DND-41 (cell line): ENCODE measurements around the gene TDRD1.

Source experiments
- EZH2 ChIP-seq: IDR thresholded peaks from 3 replicates; pipeline ENCODE4 v1.6.1; 2012; ENCODE audit warnings: borderline replicate concordance, low read depth, mild to moderate bottlenecking, moderate library complexity, low read length, inconsistent platforms; ENCODE audit not compliant: severe bottlenecking
- TF ChIP-seq, protein P1 (sequence below): IDR thresholded peaks from 2 replicates; pipeline ENCODE4 v1.5.1; 2012; ENCODE audit warnings: borderline replicate concordance, low read length, moderate library complexity, mild to moderate bottlenecking; ENCODE audit not compliant: poor library complexity, severe bottlenecking; ENCODE audit errors: extremely low read depth

DNA sequence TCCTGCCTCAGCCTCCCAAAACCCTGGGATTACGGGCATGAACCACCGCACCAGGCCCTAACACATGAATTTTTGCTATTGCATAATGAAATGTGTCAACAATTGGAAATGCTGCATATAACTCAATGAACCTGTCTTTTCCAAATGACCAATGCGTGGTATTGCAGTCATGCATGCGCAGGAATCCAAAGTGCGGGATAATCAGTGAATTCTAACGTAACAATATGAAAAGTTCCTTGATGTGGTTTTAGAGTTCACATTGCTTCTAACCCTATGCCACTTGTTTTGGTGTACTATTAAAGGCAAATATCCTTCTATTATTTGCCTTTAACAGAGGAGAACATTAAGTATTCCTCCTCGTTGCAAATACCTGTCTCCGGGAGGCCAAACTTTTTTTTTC, 10.5 kb downstream of the TDRD1 start:
- TF ChIP-seq, protein P1, sequence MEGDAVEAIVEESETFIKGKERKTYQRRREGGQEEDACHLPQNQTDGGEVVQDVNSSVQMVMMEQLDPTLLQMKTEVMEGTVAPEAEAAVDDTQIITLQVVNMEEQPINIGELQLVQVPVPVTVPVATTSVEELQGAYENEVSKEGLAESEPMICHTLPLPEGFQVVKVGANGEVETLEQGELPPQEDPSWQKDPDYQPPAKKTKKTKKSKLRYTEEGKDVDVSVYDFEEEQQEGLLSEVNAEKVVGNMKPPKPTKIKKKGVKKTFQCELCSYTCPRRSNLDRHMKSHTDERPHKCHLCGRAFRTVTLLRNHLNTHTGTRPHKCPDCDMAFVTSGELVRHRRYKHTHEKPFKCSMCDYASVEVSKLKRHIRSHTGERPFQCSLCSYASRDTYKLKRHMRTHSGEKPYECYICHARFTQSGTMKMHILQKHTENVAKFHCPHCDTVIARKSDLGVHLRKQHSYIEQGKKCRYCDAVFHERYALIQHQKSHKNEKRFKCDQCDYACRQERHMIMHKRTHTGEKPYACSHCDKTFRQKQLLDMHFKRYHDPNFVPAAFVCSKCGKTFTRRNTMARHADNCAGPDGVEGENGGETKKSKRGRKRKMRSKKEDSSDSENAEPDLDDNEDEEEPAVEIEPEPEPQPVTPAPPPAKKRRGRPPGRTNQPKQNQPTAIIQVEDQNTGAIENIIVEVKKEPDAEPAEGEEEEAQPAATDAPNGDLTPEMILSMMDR, result no peak
- no peak for TF ChIP-seq EZH2
